ENCODE data around the gene SACM1L. TPM values are rescaled to one million over a fixed set of nuclear protein-coding genes. Genes with fewer than 3 reads are reported as not detected.

Gene SACM1L
- total and polyA plus RNA-seq, 2 of the 4 experiments (the other 2 are of a cell fraction), result 19.0 to 40.9 TPM

DNA sequence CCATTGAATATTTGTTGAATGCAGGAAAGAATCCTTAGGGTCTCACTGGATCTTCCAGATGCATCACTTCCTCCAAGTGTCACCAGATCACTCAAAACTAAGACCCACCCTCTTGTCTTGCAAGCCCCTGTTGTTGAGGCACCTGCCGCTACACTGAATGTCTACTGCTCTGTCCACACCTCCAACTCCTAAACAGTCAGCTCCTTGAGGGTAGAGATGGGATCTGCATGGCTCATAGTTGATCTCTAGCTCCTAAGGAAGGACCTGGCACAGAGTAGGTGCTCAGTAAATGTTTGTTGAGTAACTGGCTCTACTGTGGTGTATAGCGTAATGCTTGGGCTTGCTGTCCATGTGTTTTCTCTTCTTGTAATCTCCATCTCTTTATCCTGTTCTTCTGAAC lies 98.4 kb downstream of the SACM1L start:
- H4K8ac ChIP-seq (ENCODE audit: low read depth in 2 of 2, low read length in 2 of 2), result no peak overlapping the region
- no peaks in the 10 kb centered on the region for H4K20me1 ChIP-seq (ENCODE audit: insufficient read depth, low read length)
- no peak overlapping the region for H2BK15ac ChIP-seq (ENCODE audit: low read depth, low read length)
- H3K4ac ChIP-seq (ENCODE audit: low read depth, low read length), result no peak overlapping the region
- no peak overlapping the region for H4K91ac ChIP-seq (ENCODE audit: insufficient read depth, low read depth, low read length)
- ChIA-PET POLR2A (ENCODE audit: unreplicated experiment) (no interaction called here), CTCF (no interaction called here)
- in situ Hi-C loops (cut with MboI; ENCODE audit: low sequenced_read_pairs) (no loop called here), dilution Hi-C loops (cut with HindIII; ENCODE audit: low sequenced_read_pairs, unreplicated experiment) (no loop called here), intact Hi-C loops (cut with micrococcal nuclease) (no loop called here)
- no peak overlapping the region for H2BK20ac ChIP-seq (ENCODE audit: low read depth, low read length)
- DNase-seq (no peak), ATAC-seq (ENCODE audit: low read depth) (no peak)
- H3K14ac ChIP-seq (replicated peaks; ENCODE audit: low read depth, low read length), result no peak overlapping the region
- no peak overlapping the region for H3K4me3 ChIP-seq (ENCODE audit: insufficient read depth, low read depth, low read length)
- H3K36me3 ChIP-seq (ENCODE audit: control insufficient read depth, insufficient read depth, low read length), result no peaks in the 10 kb centered on the region
- no peak overlapping the region for H2BK120ac ChIP-seq (ENCODE audit: low read depth, low read length)
- BruUV-seq (replicated peaks), result no TSS peak
- no peak overlapping the region for H3K56ac ChIP-seq (ENCODE audit: extremely low read depth, insufficient read depth, low read length)
- no peak overlapping the region for H3K18ac ChIP-seq (ENCODE audit: low read depth, low read length)
- peaks cover 10% of the 10 kb centered on the region for H3K9me3 ChIP-seq (ENCODE audit: control insufficient read depth, insufficient read depth, low read length)
- no peak overlapping the region for H2BK5ac ChIP-seq (ENCODE audit: low read depth, low read length, poor library complexity, severe bottlenecking)
- no peak overlapping the region for H3K4me2 ChIP-seq (ENCODE audit: low read depth, low read length)
- H3K9me1 ChIP-seq (ENCODE audit: insufficient read depth, low read length), result peaks cover 2% of the 10 kb centered on the region; the same call in 1 of the 2 replicates
- H2AK9ac ChIP-seq (replicated peaks; ENCODE audit: low read depth, low read length, poor library complexity), result no peak overlapping the region
- no peak overlapping the region for H3K27ac ChIP-seq (ENCODE audit: insufficient read depth, low read length)
- no peaks in the 10 kb centered on the region for H3K79me1 ChIP-seq (ENCODE audit: low read depth in 1 of 2, low read length in 2 of 2)
- no peak overlapping the region for H2AK5ac ChIP-seq (ENCODE audit: low read depth, low read length)
- peaks cover 59% of the 10 kb centered on the region for H3K27me3 ChIP-seq (ENCODE audit: control insufficient read depth, insufficient read depth, low read length)
- no CpG with 5 or more reads among the region's 2 CpGs for WGBS, 2 experiments (ENCODE audit: extremely low coverage in 2 of 2, insufficient read length in 1 of 2)
- no peak overlapping the region for H3K23ac ChIP-seq (ENCODE audit: low read depth, low read length)
- TF ChIP-seq CHD1 (IDR thresholded peaks at IDR 0.05; ENCODE audit: low read depth, low read length), result no peak
- TF ChIP-seq, protein P1, sequence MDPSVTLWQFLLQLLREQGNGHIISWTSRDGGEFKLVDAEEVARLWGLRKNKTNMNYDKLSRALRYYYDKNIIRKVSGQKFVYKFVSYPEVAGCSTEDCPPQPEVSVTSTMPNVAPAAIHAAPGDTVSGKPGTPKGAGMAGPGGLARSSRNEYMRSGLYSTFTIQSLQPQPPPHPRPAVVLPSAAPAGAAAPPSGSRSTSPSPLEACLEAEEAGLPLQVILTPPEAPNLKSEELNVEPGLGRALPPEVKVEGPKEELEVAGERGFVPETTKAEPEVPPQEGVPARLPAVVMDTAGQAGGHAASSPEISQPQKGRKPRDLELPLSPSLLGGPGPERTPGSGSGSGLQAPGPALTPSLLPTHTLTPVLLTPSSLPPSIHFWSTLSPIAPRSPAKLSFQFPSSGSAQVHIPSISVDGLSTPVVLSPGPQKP (IDR thresholded peaks at IDR 0.05; ENCODE audit: borderline replicate concordance, low read depth, low read length), result no peak
- TF ChIP-seq CEBPB (IDR thresholded peaks at IDR 0.05; ENCODE audit: low read depth, low read length), result no peak
- no peak for TF ChIP-seq MAFK (IDR thresholded peaks at IDR 0.05; ENCODE audit: low read depth, low read length)
- H3K9ac ChIP-seq (ENCODE audit: low read depth, low read length), result no peak overlapping the region
- H2AFZ ChIP-seq (replicated peaks; ENCODE audit: low read length, poor library complexity), result no peak overlapping the region
- H3K4me1 ChIP-seq (ENCODE audit: control insufficient read depth, insufficient read depth, low read length), result no peaks in the 10 kb centered on the region
- H4K5ac ChIP-seq (ENCODE audit: low read depth, low read length), result no peak overlapping the region

All from IMR-90 (cell line).